ENCODE results near the gene DACH1.

The DACH1 gene

GRCh38 chr13:71629167-71629566 lies 237.8 kb downstream of the DACH1 start:
- no peak for ATAC-seq
- TF ChIP-seq POU6F1 (CRISPR knock-in tag; IDR thresholded peaks at IDR 0.05; ENCODE audit: borderline replicate concordance, low read depth) (no peak), ZNF8 (CRISPR knock-in tag; IDR thresholded peaks at IDR 0.05) (no peak), CSDC2 (CRISPR knock-in tag; IDR thresholded peaks at IDR 0.05) (no peak), SNAI2 (CRISPR knock-in tag; IDR thresholded peaks at IDR 0.05) (no peak), TOX (CRISPR knock-in tag; IDR thresholded peaks at IDR 0.05; ENCODE audit: borderline replicate concordance) (no peak), PATZ1 (CRISPR knock-in tag; IDR thresholded peaks at IDR 0.05; ENCODE audit: borderline replicate concordance) (no peak), ISL1 (CRISPR knock-in tag; IDR thresholded peaks at IDR 0.05) (no peak), ZC3H10 (CRISPR knock-in tag; IDR thresholded peaks at IDR 0.05) (no peak), ZFP3 (CRISPR knock-in tag; IDR thresholded peaks at IDR 0.05) (no peak), TCF4 (CRISPR knock-in tag; IDR thresholded peaks at IDR 0.05; ENCODE audit: borderline replicate concordance) (no peak)

GRCh38 chr13:71626421-71627117 lies 240.4 kb downstream of the DACH1 start:
- TF ChIP-seq ESRRG (CRISPR knock-in tag; IDR thresholded peaks at IDR 0.05): no peak
- TF ChIP-seq CSDC2 (CRISPR knock-in tag; IDR thresholded peaks at IDR 0.05): no peak
- TF ChIP-seq TSHZ2 (CRISPR knock-in tag; IDR thresholded peaks at IDR 0.05): peak; percentile 21; the same call in 1 of the 2 replicates
- no peak for TF ChIP-seq ZNF565 (CRISPR knock-in tag; conservative IDR thresholded peaks at IDR 0.05; ENCODE audit: low read depth)
- peak; percentile 12; the same call in 1 of the 2 replicates for TF ChIP-seq TCF4 (CRISPR knock-in tag; IDR thresholded peaks at IDR 0.05; ENCODE audit: borderline replicate concordance)
- ATAC-seq: no peak

GRCh38 chr13:71625694-71626093 lies 241.3 kb downstream of the DACH1 start:
- TF ChIP-seq PPARA (CRISPR knock-in tag; IDR thresholded peaks at IDR 0.05; ENCODE audit: borderline replicate concordance): no peak
- no peak for TF ChIP-seq PATZ1 (CRISPR knock-in tag; IDR thresholded peaks at IDR 0.05; ENCODE audit: borderline replicate concordance)
- no peak for TF ChIP-seq POU6F1 (CRISPR knock-in tag; IDR thresholded peaks at IDR 0.05; ENCODE audit: borderline replicate concordance, low read depth)
- TF ChIP-seq CREB5 (CRISPR knock-in tag; IDR thresholded peaks at IDR 0.05; ENCODE audit: low read depth): no peak
- TF ChIP-seq ZC3H10 (CRISPR knock-in tag; IDR thresholded peaks at IDR 0.05): no peak
- no peak for TF ChIP-seq ZFP30 (CRISPR knock-in tag; IDR thresholded peaks at IDR 0.05)
- no peak for TF ChIP-seq GLIS3 (CRISPR knock-in tag; IDR thresholded peaks at IDR 0.05)
- TF ChIP-seq CSRNP3 (CRISPR knock-in tag; IDR thresholded peaks at IDR 0.05): no peak
- TF ChIP-seq RARB (CRISPR knock-in tag; IDR thresholded peaks at IDR 0.05): no peak
- no peak for TF ChIP-seq CSDC2 (CRISPR knock-in tag; IDR thresholded peaks at IDR 0.05)
- no peak for TF ChIP-seq TOX (CRISPR knock-in tag; IDR thresholded peaks at IDR 0.05; ENCODE audit: borderline replicate concordance)

More at GRCh38 chr13:71625694-71626093, 241.3 kb downstream of the DACH1 start:
- ATAC-seq: peak; percentile 68

All from SK-N-SH treated with all-trans-retinoic acid at 6 μM for 48 hours (cell line).